ENCODE results near the gene TRIOBP. TPM values are rescaled to one million over a fixed set of nuclear protein-coding genes. Genes with fewer than 3 reads are reported as not detected.

The TRIOBP gene
- total and polyA plus RNA-seq, 2 of the 4 experiments (the other 2 are of a cell fraction), result 46.4 to 69.8 TPM

DNA sequence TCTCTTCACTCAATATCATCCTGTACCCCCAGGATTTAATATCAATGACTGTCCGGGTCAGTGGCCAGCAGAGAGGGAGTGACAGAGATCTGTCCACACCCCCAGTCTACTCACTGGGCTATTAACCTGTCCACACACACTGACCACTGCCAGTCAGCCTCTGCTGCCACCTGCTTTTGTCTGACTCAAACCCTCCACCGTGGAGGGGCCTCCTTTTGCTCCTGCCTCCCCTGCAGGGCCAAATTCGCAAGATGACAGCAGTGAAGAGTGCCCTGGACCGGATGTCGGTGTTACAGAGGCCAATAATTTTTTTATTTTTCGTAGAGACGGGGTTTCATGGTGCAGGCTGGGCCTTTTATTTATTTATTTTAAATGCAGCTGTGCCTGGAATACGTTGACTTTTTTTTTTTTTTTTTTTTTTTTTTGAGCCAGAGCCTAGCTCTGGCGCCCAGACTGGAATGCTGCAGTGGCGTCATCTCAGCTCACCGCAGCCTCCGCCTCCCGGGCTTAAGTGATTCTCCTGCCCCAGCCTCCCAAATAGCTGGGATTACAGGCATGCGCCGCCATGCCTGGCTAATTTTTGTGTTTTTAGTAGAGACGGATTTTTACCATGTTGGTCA lies 33.2 kb upstream of the TRIOBP start (continued):
- no peak for TF ChIP-seq MAFK (IDR thresholded peaks at IDR 0.05; ENCODE audit: low read depth, low read length)

DNA sequence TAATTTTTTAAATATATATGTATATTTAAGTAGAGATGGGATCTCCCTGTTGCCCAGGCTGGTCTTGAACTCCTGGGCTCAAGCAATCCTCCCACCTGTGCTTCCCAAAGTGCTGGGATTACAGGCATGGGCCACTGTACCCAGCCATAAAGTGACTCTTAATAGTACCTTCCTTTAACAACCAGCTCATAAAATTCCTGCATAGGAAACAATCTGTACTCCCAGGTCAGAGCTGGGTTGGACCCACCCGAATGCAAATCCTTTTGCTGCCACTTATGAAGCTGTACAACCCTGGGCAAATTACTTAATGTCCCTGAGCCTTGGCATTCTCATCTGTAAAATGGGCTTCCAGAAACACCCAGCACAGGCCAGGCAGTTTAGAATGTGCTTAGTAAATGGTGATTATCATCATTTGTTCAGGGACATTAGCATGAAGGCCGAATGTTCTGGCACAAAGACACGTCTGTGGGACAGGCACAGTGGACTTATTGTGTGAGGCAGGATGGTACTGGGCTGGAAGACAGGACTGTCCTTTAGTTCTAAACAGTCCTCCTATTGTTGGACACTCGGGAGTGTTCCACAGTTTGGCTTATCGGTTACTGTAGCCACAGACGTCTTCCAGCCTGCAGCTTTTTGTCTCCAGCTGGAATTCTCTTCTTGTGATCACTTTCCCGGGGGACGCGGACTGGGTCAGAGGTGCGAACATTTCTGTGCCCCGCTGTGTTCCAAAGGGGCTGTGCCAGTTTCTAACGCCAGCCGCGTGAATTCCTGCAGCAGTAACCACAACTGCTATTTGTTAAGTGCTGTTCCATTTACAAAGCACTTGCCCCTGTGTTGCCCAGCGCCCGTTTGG lies 32.4 kb upstream of the TRIOBP start:
- Histone ChIP-seq H2AK9ac (replicated peaks; ENCODE audit: low read depth, low read length, poor library complexity) (peak overlapping the region; percentile 7), H3K56ac (ENCODE audit: extremely low read depth, insufficient read depth, low read length) (no peak overlapping the region), H3K9me3 (ENCODE audit: control insufficient read depth, insufficient read depth, low read length) (no peaks in the 10 kb centered on the region), H2BK120ac (ENCODE audit: low read depth, low read length) (no peak overlapping the region), H3K9ac (ENCODE audit: low read depth, low read length) (no peak overlapping the region), H3K27me3 (ENCODE audit: control insufficient read depth, insufficient read depth, low read length) (no peaks in the 10 kb centered on the region), H3K18ac (ENCODE audit: low read depth, low read length) (no peak overlapping the region), H2BK15ac (ENCODE audit: low read depth, low read length) (no peak overlapping the region), H4K5ac (ENCODE audit: low read depth, low read length) (no peak overlapping the region), H3K27ac (ENCODE audit: insufficient read depth, low read length) (no peak overlapping the region), H4K20me1 (ENCODE audit: insufficient read depth, low read length) (peaks cover 28% of the 10 kb centered on the region), H4K8ac (ENCODE audit: low read depth in 2 of 2, low read length in 2 of 2) (peak overlapping the region in 1 of 2 experiments; percentile 54; a peak in 1 of 4 replicates), H3K23ac (ENCODE audit: low read depth, low read length) (peak overlapping the region; percentile 33; the same call in 1 of the 2 replicates), H2BK20ac (ENCODE audit: low read depth, low read length) (0 out of 2 replicates have a peak overlapping the region, but pooled peaks have one; percentile 28), H3K14ac (replicated peaks; ENCODE audit: low read depth, low read length) (no peak overlapping the region), H3K4me1 (ENCODE audit: control insufficient read depth, insufficient read depth, low read length) (peaks cover 26% of the 10 kb centered on the region), H3K79me1 (ENCODE audit: low read depth in 1 of 2, low read length in 2 of 2) (peaks cover 44 to 91% of the 10 kb centered on the region in 2 experiments), H2BK5ac (ENCODE audit: low read depth, low read length, poor library complexity, severe bottlenecking) (no peak overlapping the region), H3K4me3 (ENCODE audit: insufficient read depth, low read depth, low read length) (no peak overlapping the region), H3K9me1 (ENCODE audit: insufficient read depth, low read length) (peaks cover 10% of the 10 kb centered on the region), H3K4me2 (ENCODE audit: low read depth, low read length) (no peak overlapping the region), H3K36me3 (ENCODE audit: control insufficient read depth, insufficient read depth, low read length) (peaks cover 14% of the 10 kb centered on the region), H4K91ac (ENCODE audit: insufficient read depth, low read depth, low read length) (no peak overlapping the region; the same call in 1 of the 2 replicates), H2AK5ac (ENCODE audit: low read depth, low read length) (peak overlapping the region; percentile 57; the same call in 1 of the 2 replicates), H3K4ac (ENCODE audit: low read depth, low read length) (peak overlapping the region; percentile 53; the same call in 1 of the 2 replicates), H2AFZ (replicated peaks; ENCODE audit: low read length, poor library complexity) (no peak overlapping the region)
- ChIA-PET CTCF (interaction anchor here (1.7 kb wide), 1 partner anchor 21 kb away, joined by 5 read pairs; no protein-coding TSS in a partner anchor), POLR2A (ENCODE audit: unreplicated experiment) (interaction anchor here (0.8 to 1.0 kb wide), 2 partner anchors 21 to 30 kb away, joined by 3 read pairs; no protein-coding TSS in a partner anchor)
- WGBS, 2 experiments (ENCODE audit: extremely low coverage in 2 of 2, insufficient read length in 1 of 2), result 77% methylated on average over 8 of the region's 16 CpGs; no CpG with 5 or more reads in 1 of the 2 experiments
- dilution Hi-C loops (cut with HindIII; ENCODE audit: low sequenced_read_pairs, unreplicated experiment) (no loop called here), in situ Hi-C loops (cut with MboI; ENCODE audit: low sequenced_read_pairs) (no loop called here), intact Hi-C loops (cut with micrococcal nuclease) (no loop called here)
- ATAC-seq (ENCODE audit: low read depth) (no peak), DNase-seq (no peak)
- BruUV-seq (replicated peaks), result no TSS peak
- TF ChIP-seq, protein P1, sequence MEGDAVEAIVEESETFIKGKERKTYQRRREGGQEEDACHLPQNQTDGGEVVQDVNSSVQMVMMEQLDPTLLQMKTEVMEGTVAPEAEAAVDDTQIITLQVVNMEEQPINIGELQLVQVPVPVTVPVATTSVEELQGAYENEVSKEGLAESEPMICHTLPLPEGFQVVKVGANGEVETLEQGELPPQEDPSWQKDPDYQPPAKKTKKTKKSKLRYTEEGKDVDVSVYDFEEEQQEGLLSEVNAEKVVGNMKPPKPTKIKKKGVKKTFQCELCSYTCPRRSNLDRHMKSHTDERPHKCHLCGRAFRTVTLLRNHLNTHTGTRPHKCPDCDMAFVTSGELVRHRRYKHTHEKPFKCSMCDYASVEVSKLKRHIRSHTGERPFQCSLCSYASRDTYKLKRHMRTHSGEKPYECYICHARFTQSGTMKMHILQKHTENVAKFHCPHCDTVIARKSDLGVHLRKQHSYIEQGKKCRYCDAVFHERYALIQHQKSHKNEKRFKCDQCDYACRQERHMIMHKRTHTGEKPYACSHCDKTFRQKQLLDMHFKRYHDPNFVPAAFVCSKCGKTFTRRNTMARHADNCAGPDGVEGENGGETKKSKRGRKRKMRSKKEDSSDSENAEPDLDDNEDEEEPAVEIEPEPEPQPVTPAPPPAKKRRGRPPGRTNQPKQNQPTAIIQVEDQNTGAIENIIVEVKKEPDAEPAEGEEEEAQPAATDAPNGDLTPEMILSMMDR (conservative IDR thresholded peaks at IDR 0.05; ENCODE audit: low read depth, low read length), result no peak
- TF ChIP-seq, protein P2, sequence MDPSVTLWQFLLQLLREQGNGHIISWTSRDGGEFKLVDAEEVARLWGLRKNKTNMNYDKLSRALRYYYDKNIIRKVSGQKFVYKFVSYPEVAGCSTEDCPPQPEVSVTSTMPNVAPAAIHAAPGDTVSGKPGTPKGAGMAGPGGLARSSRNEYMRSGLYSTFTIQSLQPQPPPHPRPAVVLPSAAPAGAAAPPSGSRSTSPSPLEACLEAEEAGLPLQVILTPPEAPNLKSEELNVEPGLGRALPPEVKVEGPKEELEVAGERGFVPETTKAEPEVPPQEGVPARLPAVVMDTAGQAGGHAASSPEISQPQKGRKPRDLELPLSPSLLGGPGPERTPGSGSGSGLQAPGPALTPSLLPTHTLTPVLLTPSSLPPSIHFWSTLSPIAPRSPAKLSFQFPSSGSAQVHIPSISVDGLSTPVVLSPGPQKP (IDR thresholded peaks at IDR 0.05; ENCODE audit: borderline replicate concordance, low read depth, low read length), result no peak
- TF ChIP-seq MXI1 (IDR thresholded peaks at IDR 0.05; ENCODE audit: borderline replicate concordance, low read depth, low read length) (no peak), NFE2L2 (IDR thresholded peaks at IDR 0.05; ENCODE audit: low read depth, low read length) (no peak), POLR2A (IDR thresholded peaks at IDR 0.05; ENCODE audit: low read depth, low read length) (no peak), MAZ (IDR thresholded peaks at IDR 0.05; ENCODE audit: borderline replicate concordance, low read depth, low read length) (no peak), SMC3 (IDR thresholded peaks at IDR 0.05; ENCODE audit: low read depth, low read length) (no peak), CEBPB (IDR thresholded peaks at IDR 0.05; ENCODE audit: low read depth, low read length) (no peak), RCOR1 (IDR thresholded peaks at IDR 0.05; ENCODE audit: insufficient replicate concordance, low read length) (no peak)

All from IMR-90 (cell line).